Astrocyte of the spinal cord (primary cell): ENCODE measurements around the gene SHISA8.
"Not testable (repeated sequence)": the region's sequence is repeated elsewhere in the genome, so short reads cannot be mapped to it uniquely, and the experiment has no call there.

Experiments used
- DNase-seq: peaks from one replicate; pipeline ENCODE4 v3.0.0; 2011; ENCODE audit warnings: low read depth, low spot score
- H3K4me3 ChIP-seq: 2 replicates; pipeline ENCODE4 v1.5.1; 2011; ENCODE audit warnings: low read depth, mild to moderate bottlenecking, low read length, moderate library complexity
- CTCF ChIP-seq: IDR thresholded peaks from 2 replicates; pipeline ENCODE4 v1.5.1; 2012; ENCODE audit warnings: low read depth, mild to moderate bottlenecking, low read length, inconsistent platforms
- in situ Hi-C: cut with HindIII; loops from 2 replicates; pipeline ENCODE4 v1.10.0; 2017; ENCODE audit warnings: low sequenced_read_pairs

The SHISA8 gene

GRCh38 chr22:41875531-41876270 is 39.2 kb downstream of the SHISA8 start:
- H3K4me3 ChIP-seq: no peak overlapping the region
- TF ChIP-seq CTCF: no peak
- no peak for DNase-seq
- in situ Hi-C loops: no loop called here

DNA sequence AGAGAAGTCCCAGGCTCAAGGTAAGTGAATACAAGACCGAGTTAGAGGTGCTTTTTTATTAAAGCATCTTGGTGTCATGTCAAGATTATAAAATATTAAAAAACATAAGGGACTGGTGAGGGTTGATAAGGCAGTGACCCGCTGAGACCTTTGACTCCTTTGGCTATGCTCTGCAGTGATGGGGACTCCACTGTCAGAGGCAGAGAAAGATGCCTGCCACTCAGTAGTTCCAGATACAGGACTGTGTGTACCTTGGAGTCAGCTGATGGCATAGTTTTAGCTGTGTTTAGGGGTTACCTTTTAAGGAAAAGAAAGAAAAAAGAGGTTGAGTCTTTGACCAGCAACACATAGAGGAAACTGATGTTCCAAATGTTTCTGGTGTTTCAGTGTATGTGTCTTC is 40.8 kb downstream of the SHISA8 start:
- H3K4me3 ChIP-seq: no peak overlapping the region
- no peak for TF ChIP-seq CTCF
- in situ Hi-C loops: no loop called here
- DNase-seq: no peak

DNA sequence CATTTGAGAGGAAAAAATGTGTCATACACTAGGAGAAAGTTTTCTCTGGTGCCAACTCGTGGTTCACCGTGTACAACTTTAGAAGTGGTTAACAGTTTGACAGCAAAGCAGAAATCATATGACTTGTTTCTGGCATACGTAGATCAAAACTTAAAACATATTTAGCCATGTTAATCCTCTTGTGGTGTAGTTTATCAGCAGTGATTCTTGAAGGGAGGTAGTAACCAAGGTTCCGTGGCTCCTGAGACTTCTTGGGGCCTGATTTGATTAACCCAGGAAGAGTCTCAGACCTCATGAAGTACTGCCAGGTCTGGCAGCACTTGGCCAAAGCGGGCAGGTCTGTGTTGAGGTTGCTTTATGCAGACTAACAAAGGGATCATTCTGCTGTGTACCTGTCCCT is 41.5 kb downstream of the SHISA8 start:
- no peak for DNase-seq
- H3K4me3 ChIP-seq: no peak overlapping the region
- in situ Hi-C loops: no loop called here
- no peak for TF ChIP-seq CTCF

DNA sequence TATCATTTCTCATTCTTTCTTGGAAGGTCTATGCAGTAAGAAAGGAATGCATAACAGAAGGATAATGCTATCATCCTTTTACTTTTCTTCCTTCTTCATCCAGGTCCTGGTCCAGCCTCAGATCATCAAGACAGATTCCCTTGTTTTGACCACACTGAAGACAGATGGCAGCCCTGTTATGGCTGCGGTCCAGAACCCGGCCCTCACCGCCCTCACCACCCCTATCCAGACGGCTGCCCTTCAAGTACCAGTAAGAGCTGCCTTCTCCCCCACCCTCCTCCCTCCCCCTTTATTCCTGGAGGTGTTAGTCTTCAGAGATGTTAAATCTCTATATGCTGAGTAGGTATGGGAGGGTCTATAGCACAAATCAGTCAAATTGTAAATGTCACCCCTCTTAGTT is 44.1 kb downstream of the SHISA8 start:
- in situ Hi-C loops: no loop called here
- no peak for DNase-seq
- H3K4me3 ChIP-seq: no peak overlapping the region
- no peak for TF ChIP-seq CTCF

GRCh38 chr22:41870081-41870480 is 44.8 kb downstream of the SHISA8 start:
- H3K4me3 ChIP-seq, in situ Hi-C loops, DNase-seq: not testable (repeated sequence)

GRCh38 chr22:41868556-41868955 is 46.3 kb downstream of the SHISA8 start:
- in situ Hi-C loops: no loop called here

GRCh38 chr22:41863472-41863871 is 51.4 kb downstream of the SHISA8 start:
- no peak overlapping the region for H3K4me3 ChIP-seq
- TF ChIP-seq CTCF: no peak
- in situ Hi-C loops: no loop called here
- DNase-seq: no peak

More at GRCh38 chr22:41868556-41868955, 46.3 kb downstream of the SHISA8 start:
- DNase-seq: no peak
- no peak overlapping the region for H3K4me3 ChIP-seq
- no peak for TF ChIP-seq CTCF
